GM12864 (cell line): ENCODE data around the gene KHNYN.

Experiments used
- DNase-seq: peaks from one replicate; pipeline ENCODE4 v3.0.0-alpha.2; 2011; ENCODE audit warnings: low read depth
- H3K4me3 ChIP-seq: 2 replicates; pipeline ENCODE4 v1.5.1; 2011; ENCODE audit warnings: mild to moderate bottlenecking, low read depth, low read length, control low read depth
- TF ChIP-seq, protein P1 (sequence below): IDR thresholded peaks from 2 replicates; pipeline ENCODE4 v1.5.1; 2011; ENCODE audit warnings: low read depth, mild to moderate bottlenecking, moderate library complexity, low read length, control low read depth, inconsistent platforms; ENCODE audit errors: missing control alignments

The KHNYN gene

GRCh38 chr14:24409956-24410355 lies 19.8 kb upstream of the KHNYN start:
- TF ChIP-seq, protein P1, sequence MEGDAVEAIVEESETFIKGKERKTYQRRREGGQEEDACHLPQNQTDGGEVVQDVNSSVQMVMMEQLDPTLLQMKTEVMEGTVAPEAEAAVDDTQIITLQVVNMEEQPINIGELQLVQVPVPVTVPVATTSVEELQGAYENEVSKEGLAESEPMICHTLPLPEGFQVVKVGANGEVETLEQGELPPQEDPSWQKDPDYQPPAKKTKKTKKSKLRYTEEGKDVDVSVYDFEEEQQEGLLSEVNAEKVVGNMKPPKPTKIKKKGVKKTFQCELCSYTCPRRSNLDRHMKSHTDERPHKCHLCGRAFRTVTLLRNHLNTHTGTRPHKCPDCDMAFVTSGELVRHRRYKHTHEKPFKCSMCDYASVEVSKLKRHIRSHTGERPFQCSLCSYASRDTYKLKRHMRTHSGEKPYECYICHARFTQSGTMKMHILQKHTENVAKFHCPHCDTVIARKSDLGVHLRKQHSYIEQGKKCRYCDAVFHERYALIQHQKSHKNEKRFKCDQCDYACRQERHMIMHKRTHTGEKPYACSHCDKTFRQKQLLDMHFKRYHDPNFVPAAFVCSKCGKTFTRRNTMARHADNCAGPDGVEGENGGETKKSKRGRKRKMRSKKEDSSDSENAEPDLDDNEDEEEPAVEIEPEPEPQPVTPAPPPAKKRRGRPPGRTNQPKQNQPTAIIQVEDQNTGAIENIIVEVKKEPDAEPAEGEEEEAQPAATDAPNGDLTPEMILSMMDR, result no peak
- no peak for DNase-seq
- no peak overlapping the region for H3K4me3 ChIP-seq

DNA sequence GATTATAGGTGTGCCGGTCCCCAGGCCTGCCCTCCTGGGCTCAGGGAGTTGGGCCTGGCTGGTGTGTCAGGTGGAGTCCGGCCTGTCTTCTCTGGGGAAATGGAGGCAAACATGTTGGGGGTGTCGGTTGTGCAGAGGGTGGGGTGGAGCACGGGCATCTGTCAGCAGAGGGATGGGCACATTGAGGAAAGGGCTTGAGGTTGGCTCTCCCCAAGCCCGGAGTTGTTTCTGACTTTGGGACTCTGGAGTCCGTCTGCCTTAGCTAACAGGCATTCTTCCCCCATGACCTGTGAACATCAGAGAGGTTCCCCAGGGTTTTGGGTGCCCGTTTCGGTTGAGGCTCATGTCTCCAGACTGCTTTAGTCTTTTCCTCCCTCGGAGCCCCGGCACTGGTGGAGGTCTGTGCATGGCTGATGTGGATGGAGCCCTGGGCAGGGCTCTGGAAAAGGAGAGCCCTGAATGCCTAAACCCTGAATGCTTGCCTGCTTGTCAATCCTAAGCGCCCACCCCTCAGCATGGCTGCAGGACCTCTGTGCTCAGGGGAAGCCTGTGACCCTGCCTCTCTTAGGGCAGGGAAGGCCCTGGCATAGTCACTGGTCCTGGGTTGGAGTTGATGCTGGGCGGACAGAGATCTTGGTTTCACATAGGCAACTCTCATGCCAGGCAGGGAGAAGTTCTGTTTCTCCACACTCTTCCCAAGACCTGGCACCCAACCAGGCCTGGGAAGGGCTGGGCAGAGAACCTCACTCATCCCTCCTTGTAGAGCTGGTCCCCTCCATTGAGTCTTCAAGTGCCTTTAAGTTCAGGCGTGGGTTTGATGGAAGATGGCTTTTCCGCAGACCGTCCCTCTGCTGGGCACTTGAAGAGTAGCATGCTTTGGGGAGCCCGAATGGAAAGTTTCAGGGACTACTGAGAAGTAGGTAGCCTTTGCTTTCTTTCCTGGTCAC lies 18.0 kb upstream of the KHNYN start:
- TF ChIP-seq, protein P1, result peak; percentile 80

DNA sequence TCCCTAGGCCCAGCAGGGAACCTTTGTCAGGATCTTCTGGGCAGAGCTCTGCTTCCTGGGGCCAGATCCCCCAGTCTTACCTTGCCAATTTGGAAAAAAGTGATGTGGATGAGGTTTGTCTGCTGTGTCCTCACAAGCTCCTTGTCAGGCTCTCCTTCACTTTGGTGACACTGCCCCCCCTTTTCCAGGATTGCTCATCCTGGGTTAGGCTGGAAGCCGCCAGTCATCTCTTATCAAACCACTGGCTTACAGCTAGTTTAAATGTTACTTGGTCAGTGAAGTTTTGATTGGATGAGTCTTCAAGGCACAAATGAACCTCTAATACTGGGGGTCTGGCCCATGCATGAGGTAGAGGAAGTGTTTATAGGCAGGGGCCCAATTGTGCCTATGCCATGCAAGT lies 15.7 kb upstream of the KHNYN start:
- no peak for DNase-seq
- no peak overlapping the region for H3K4me3 ChIP-seq
- TF ChIP-seq, protein P1, result no peak

More for the DNA sequence above, 18.0 kb upstream of the KHNYN start:
- no peak for DNase-seq
- H3K4me3 ChIP-seq, result no peak overlapping the region

- no peak overlapping the region for H3K4me3 ChIP-seq
- no peak for DNase-seq
- TF ChIP-seq, protein P1, result no peak
These were observed 14.9 kb upstream of the KHNYN start for GRCh38 chr14:24414732-24415420.

- no peak overlapping the region for H3K4me3 ChIP-seq
- TF ChIP-seq, protein P1, result no peak
- DNase-seq, result no peak
These were observed 14.1 kb upstream of the KHNYN start for GRCh38 chr14:24415421-24416253.

- TF ChIP-seq, protein P1, result no peak
- DNase-seq, result no peak
- H3K4me3 ChIP-seq, result no peak overlapping the region
These were observed 13.4 kb upstream of the KHNYN start for GRCh38 chr14:24416254-24416931.
